Lung (tissue), 12 donors: ENCODE results near the gene DTNA. TPM values are rescaled to one million over a fixed set of nuclear protein-coding genes. Genes with fewer than 3 reads are reported as not detected.
"Not testable (repeated sequence)": the region's sequence is repeated elsewhere in the genome, so short reads cannot be mapped to it uniquely, and the experiment has no call there.

Experiments used
- ATAC-seq: fragments of 200-7000 bp; cut with Tn5 transposase; one replicate; pipeline ENCODE4 v1.9.1; 2020; ENCODE audit warnings: moderate number of reproducible peaks; ENCODE audit not compliant: insufficient read depth, low FRiP score
- DNase-seq, 3 donors: peaks; one replicate each; pipeline ENCODE4 v3.0.0-alpha.2; 2013 to 2017
- H3K27ac ChIP-seq, 2 donors: one replicate each; pipeline ENCODE4 v1.5.1; 2013; ENCODE audit warnings: mild to moderate bottlenecking in 2 of 2, moderate library complexity in 2 of 2, control low read depth in 1 of 2, inconsistent platforms in 1 of 2, low read depth in 1 of 2, low read length in 1 of 2
- H3K27me3 ChIP-seq, 3 donors: one replicate each; pipeline ENCODE4 v1.5.1; 2013; ENCODE audit warnings: low read length in 2 of 3; ENCODE audit not compliant: control insufficient read depth in 3 of 3, insufficient read depth in 3 of 3
- H3K36me3 ChIP-seq, 4 donors: one replicate each; pipeline ENCODE4 v1.5.1; 2013; ENCODE audit warnings: low read length in 4 of 4, mild to moderate bottlenecking in 1 of 4, moderate library complexity in 1 of 4; ENCODE audit not compliant: control insufficient read depth in 4 of 4, insufficient read depth in 4 of 4
- H3K4me1 ChIP-seq, 5 donors: one replicate each; pipeline ENCODE4 v1.5.1; 2013; ENCODE audit warnings: low read length in 5 of 5, mild to moderate bottlenecking in 2 of 5, moderate library complexity in 1 of 5; ENCODE audit not compliant: control insufficient read depth in 5 of 5, insufficient read depth in 5 of 5
- H3K4me3 ChIP-seq: one replicate; pipeline ENCODE4 v1.5.1; 2013; ENCODE audit warnings: mild to moderate bottlenecking, control low read depth, moderate library complexity
- H3K9ac ChIP-seq, 2 donors: one replicate each; pipeline ENCODE4 v1.5.1; 2013; ENCODE audit warnings: low read length in 2 of 2, control low read depth in 1 of 2; ENCODE audit not compliant: insufficient read depth in 1 of 2
- H3K9me3 ChIP-seq, 4 donors: one replicate each; pipeline ENCODE4 v1.5.1; 2013; ENCODE audit warnings: low read length in 3 of 4, mild to moderate bottlenecking in 1 of 4, moderate library complexity in 1 of 4; ENCODE audit not compliant: control insufficient read depth in 4 of 4, insufficient read depth in 3 of 4
- WGBS, 2 donors: extraction: QIAGEN DNeasy Blood & Tissue Kit; methylation state at CpG; one replicate each; pipeline ENCODE4 v1.1.7; 2013; 5-methylcytosine and 5-hydroxymethylcytosine counted together
- polyA plus RNA-seq, 2 donors: library from polyadenylated mRNA; stranded (reverse); fragments of 200-250 nt; gene quantifications; one replicate each; pipeline ENCODE4 v1.2.1, GENCODE V29; 2013
- total RNA-seq, 2 donors: library from RNA; depleted of rRNA in 1 of 2; stranded (reverse); fragments of >200 nt in 1 of 2; gene quantifications; one replicate each; pipeline ENCODE4 v1.2.1, GENCODE V29; 2014 to 2021
- TF ChIP-seq, protein P1 (sequence below): IDR thresholded peaks from 2 replicates; pipeline ENCODE4 v1.5.1; 2012; ENCODE audit warnings: mild to moderate bottlenecking; ENCODE audit errors: control extremely low read depth, extremely low read depth
- donor health status: control.
- donor health status: control.
- donor health status: Bipolar disorder and iron deficiency.
- donor health status: healthy.
- donor health status: DM: yes; HTN: yes; CAD: no.

DTNA gene
- total and polyA plus RNA-seq, 4 donors, result 5.0 to 23.8 (median 12.9) TPM

DNA sequence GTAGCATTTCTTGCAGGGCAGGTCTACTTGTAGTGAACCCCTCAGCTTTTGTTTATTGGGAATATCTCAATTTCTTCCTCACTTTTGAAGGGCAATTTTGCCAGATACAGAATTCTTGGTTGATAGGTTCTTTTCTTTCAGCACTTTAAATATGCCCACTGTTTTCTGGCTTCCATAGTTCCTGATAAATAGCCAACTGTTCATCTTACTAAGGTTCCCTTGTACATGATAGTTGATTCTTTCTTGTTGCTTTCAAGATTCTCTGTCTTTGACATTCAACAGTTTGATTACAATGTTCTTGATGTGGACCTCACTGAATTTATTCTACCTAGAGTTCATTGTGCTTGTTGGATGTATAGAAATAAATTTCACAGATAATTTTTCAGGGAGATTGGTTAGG, 183.1 kb downstream of the DTNA start:
- DNase-seq (no peak), ATAC-seq (no peak)
- Histone ChIP-seq H3K9me3 (peaks cover 0 to 5% (median 1%) of the 10 kb centered on the region in 4 donors), H3K9ac (no peak overlapping the region), H3K36me3 (peaks cover 0 to 3% (median 0%) of the 10 kb centered on the region in 4 donors), H3K4me1 (no peaks in the 10 kb centered on the region), H3K27me3 (no peaks in the 10 kb centered on the region), H3K27ac (no peak overlapping the region), H3K4me3 (no peak overlapping the region)
- TF ChIP-seq, protein P1, sequence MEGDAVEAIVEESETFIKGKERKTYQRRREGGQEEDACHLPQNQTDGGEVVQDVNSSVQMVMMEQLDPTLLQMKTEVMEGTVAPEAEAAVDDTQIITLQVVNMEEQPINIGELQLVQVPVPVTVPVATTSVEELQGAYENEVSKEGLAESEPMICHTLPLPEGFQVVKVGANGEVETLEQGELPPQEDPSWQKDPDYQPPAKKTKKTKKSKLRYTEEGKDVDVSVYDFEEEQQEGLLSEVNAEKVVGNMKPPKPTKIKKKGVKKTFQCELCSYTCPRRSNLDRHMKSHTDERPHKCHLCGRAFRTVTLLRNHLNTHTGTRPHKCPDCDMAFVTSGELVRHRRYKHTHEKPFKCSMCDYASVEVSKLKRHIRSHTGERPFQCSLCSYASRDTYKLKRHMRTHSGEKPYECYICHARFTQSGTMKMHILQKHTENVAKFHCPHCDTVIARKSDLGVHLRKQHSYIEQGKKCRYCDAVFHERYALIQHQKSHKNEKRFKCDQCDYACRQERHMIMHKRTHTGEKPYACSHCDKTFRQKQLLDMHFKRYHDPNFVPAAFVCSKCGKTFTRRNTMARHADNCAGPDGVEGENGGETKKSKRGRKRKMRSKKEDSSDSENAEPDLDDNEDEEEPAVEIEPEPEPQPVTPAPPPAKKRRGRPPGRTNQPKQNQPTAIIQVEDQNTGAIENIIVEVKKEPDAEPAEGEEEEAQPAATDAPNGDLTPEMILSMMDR, result no peak

DNA sequence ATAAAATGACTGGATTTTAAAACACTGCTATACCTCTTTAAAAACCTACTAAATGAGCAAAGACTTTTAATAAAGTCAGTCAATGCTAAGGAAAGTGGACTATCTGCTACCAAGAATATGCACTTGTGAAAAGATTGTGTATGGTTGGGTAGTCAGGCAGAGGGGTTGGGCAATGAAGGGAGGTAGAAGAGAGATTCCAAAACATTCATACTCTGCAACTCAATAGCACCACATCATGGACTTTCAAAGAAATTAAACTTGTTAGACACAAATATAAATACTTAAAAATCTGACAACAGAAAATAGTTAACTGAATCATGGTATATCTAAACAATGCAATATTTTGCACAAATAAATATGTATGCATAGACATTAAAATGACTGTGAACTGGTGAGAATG, 191.2 kb downstream of the DTNA start:
- ATAC-seq, result no peak
- no peak overlapping the region for H3K9ac ChIP-seq

DNA sequence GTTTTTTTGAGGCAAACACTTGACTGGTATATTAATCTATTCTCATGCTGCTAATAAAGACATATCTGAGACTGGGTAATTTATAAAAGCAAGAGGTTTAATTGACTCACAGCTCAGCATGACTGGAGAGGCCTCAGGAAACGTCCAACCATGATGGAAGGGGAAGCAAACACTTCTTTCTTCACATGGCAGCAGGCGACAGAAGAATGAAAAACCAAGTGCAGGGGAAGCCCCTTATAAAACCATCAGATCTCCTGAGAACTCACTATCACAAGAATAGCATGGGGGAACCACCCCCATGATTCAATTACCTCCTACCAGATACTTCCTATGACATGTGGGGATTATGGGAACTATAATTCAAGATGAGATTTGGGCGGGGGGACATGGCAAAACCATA, 194.9 kb downstream of the DTNA start:
- peaks cover 0 to 2% (median 0%) of the 10 kb centered on the region in 4 donors for H3K9me3 ChIP-seq
- ATAC-seq, result no peak
- 51 to 58% methylated on average over 3 of the region's 3 CpGs for WGBS, 2 donors
- H3K27ac ChIP-seq, result no peak overlapping the region
- H3K27me3 ChIP-seq, result no peaks in the 10 kb centered on the region
- TF ChIP-seq, protein P1, result no peak
- no peak for DNase-seq
- no peak overlapping the region for H3K4me3 ChIP-seq
- no peak overlapping the region for H3K9ac ChIP-seq
- no peaks in the 10 kb centered on the region for H3K4me1 ChIP-seq
- no peaks in the 10 kb centered on the region for H3K36me3 ChIP-seq

More for the DNA sequence above, 191.2 kb downstream of the DTNA start:
- H3K36me3 ChIP-seq, result no peaks in the 10 kb centered on the region
- no peak overlapping the region for H3K4me3 ChIP-seq
- no peaks in the 10 kb centered on the region for H3K27me3 ChIP-seq
- no peaks in the 10 kb centered on the region for H3K4me1 ChIP-seq
- DNase-seq, result peak in 2 of 3 donors; percentile 50 to 53
- TF ChIP-seq, protein P1, result no peak
- H3K9me3 ChIP-seq, result peaks cover 0 to 2% (median 0%) of the 10 kb centered on the region in 4 donors
- no peak overlapping the region for H3K27ac ChIP-seq

DNA sequence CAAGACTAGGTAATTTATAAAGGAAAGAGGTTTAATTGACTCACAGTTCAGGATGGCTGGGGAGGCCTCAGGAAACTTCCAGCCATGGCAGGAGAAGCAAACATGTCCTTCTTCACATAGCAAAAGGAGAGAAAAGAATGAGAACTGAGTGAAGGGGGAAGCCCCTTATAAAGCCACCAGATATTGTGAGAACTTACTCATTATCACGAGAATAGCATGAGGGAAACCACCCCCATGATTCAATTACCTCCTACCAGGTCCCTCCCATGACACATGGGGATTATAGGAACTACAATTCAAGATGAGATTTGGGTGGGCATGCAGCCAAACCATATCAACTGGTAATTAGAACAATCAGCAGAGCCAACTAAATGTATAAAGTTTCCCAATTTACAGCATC, 196.9 kb downstream of the DTNA start:
- not testable (repeated sequence) for H3K27me3 ChIP-seq, H3K27ac ChIP-seq, H3K4me1 ChIP-seq, H3K9ac ChIP-seq, DNase-seq, H3K4me3 ChIP-seq, H3K36me3 ChIP-seq, ATAC-seq, H3K9me3 ChIP-seq
- WGBS, 2 donors, result 49 to 71% methylated on average over 1 of the region's 1 CpG
